IMR-90 (cell line): ENCODE data around the gene ZFAND4. TPM values are rescaled to one million over a fixed set of nuclear protein-coding genes. Genes with fewer than 3 reads are reported as not detected.

Experiments used
- ATAC-seq: fragments of 200-7000 bp; cut with Tn5 transposase; 2 replicates; pipeline ENCODE4 v1.9.1; 2020; ENCODE audit warnings: low read depth, mild to moderate bottlenecking, moderate library complexity
- BruUV-seq: library from RNA; stranded (reverse); fragments of 400-500 nt; replicated peaks from 2 replicates; lab custom pipeline; 2021; lab: Mats Ljungman, UMichigan
- CTCF ChIA-PET: fragments of 300-600 bp; formaldehyde crosslinking; extraction: SDS; loops from one replicate; lab custom pipeline; 2021; ENCODE audit warnings: antibody characterized with exemption; lab: Yijun Ruan, JAX
- POLR2A ChIA-PET: fragments of 300-600 bp; sonication (Branson Sonifier 250); formaldehyde crosslinking; loops from one replicate; lab custom pipeline; 2022; ENCODE audit warnings: antibody characterized with exemption; ENCODE audit not compliant: unreplicated experiment; lab: Charles Lee
- DNase-seq: peaks from one replicate; pipeline ENCODE4 v3.0.0; 2013
- H2AFZ ChIP-seq: replicated peaks from 2 replicates; pipeline ENCODE3; 2013; ENCODE audit warnings: low read length, mild to moderate bottlenecking; ENCODE audit not compliant: poor library complexity
- H2AK5ac ChIP-seq: 2 replicates; pipeline ENCODE4 v1.6.1; 2013; ENCODE audit warnings: low read depth, low read length, inconsistent platforms
- H2AK9ac ChIP-seq: replicated peaks from 2 replicates; pipeline ENCODE3; 2013; ENCODE audit warnings: mild to moderate bottlenecking, low read depth, low read length, moderate library complexity; ENCODE audit not compliant: poor library complexity
- H2BK120ac ChIP-seq: 2 replicates; pipeline ENCODE4 v1.6.1; 2013; ENCODE audit warnings: low read depth, low read length, inconsistent platforms
- H2BK15ac ChIP-seq: 3 replicates; pipeline ENCODE4 v1.6.1; 2013; ENCODE audit warnings: low read depth, low read length, inconsistent platforms
- H2BK20ac ChIP-seq: 2 replicates; pipeline ENCODE4 v1.6.1; 2013; ENCODE audit warnings: low read depth, mild to moderate bottlenecking, inconsistent platforms, low read length, moderate library complexity
- H2BK5ac ChIP-seq: 2 replicates; pipeline ENCODE4 v1.6.1; 2013; ENCODE audit warnings: mild to moderate bottlenecking, low read depth, low read length, inconsistent platforms; ENCODE audit not compliant: poor library complexity, severe bottlenecking
- H3K14ac ChIP-seq: replicated peaks from 2 replicates; pipeline ENCODE4 v1.6.1; 2013; ENCODE audit warnings: low read depth, low read length, inconsistent platforms
- H3K18ac ChIP-seq: 2 replicates; pipeline ENCODE4 v1.6.1; 2013; ENCODE audit warnings: low read depth, low read length, control low read depth
- H3K23ac ChIP-seq: 2 replicates; pipeline ENCODE4 v1.6.1; 2013; ENCODE audit warnings: low read depth, low read length, inconsistent platforms
- H3K27ac ChIP-seq: 2 replicates; pipeline ENCODE4 v1.5.1; 2013; ENCODE audit warnings: mild to moderate bottlenecking, control low read depth, low read length; ENCODE audit not compliant: insufficient read depth
- H3K27me3 ChIP-seq: 2 replicates; pipeline ENCODE4 v1.6.1; 2013; ENCODE audit warnings: low read length; ENCODE audit not compliant: control insufficient read depth, insufficient read depth
- H3K36me3 ChIP-seq: 2 replicates; pipeline ENCODE4 v1.6.1; 2013; ENCODE audit warnings: low read length, mixed read lengths; ENCODE audit not compliant: control insufficient read depth, insufficient read depth
- H3K4ac ChIP-seq: 2 replicates; pipeline ENCODE4 v1.6.1; 2013; ENCODE audit warnings: low read depth, low read length, inconsistent platforms
- H3K4me1 ChIP-seq: 2 replicates; pipeline ENCODE4 v1.6.1; 2013; ENCODE audit warnings: low read length, mixed read lengths; ENCODE audit not compliant: control insufficient read depth, insufficient read depth
- H3K4me2 ChIP-seq: 2 replicates; pipeline ENCODE4 v1.6.1; 2013; ENCODE audit warnings: low read depth, mild to moderate bottlenecking, control low read depth, low read length, moderate library complexity
- H3K4me3 ChIP-seq: 2 replicates; pipeline ENCODE4 v1.5.1; 2013; ENCODE audit warnings: low read depth, mild to moderate bottlenecking, control low read depth, low read length, moderate library complexity; ENCODE audit not compliant: insufficient read depth
- H3K56ac ChIP-seq: 2 replicates; pipeline ENCODE4 v1.6.1; 2013; ENCODE audit warnings: low read length, inconsistent platforms; ENCODE audit not compliant: insufficient read depth; ENCODE audit errors: extremely low read depth
- H3K79me1 ChIP-seq, 2 experiments: 2 replicates each; pipeline ENCODE4 v1.6.1; 2013; ENCODE audit warnings: low read length in 2 of 2, inconsistent platforms in 1 of 2, low read depth in 1 of 2
- H3K9ac ChIP-seq: 2 replicates; pipeline ENCODE4 v1.6.1; 2013; ENCODE audit warnings: low read depth, low read length, control low read depth
- H3K9me1 ChIP-seq: 2 replicates; pipeline ENCODE4 v1.6.1; 2013; ENCODE audit warnings: low read length, inconsistent platforms; ENCODE audit not compliant: insufficient read depth
- H3K9me3 ChIP-seq: 2 replicates; pipeline ENCODE4 v1.6.1; 2013; ENCODE audit warnings: low read length; ENCODE audit not compliant: control insufficient read depth, insufficient read depth
- H4K20me1 ChIP-seq: 2 replicates; pipeline ENCODE4 v1.6.1; 2013; ENCODE audit warnings: low read length, inconsistent platforms; ENCODE audit not compliant: insufficient read depth
- H4K5ac ChIP-seq: 2 replicates; pipeline ENCODE4 v1.6.1; 2013; ENCODE audit warnings: mild to moderate bottlenecking, low read depth, low read length, control low read depth
- H4K8ac ChIP-seq, 2 experiments: 2 replicates each; pipeline ENCODE4 v1.6.1; 2013; ENCODE audit warnings: low read depth in 2 of 2, low read length in 2 of 2, control low read depth in 1 of 2, inconsistent platforms in 1 of 2
- H4K91ac ChIP-seq: 2 replicates; pipeline ENCODE4 v1.6.1; 2013; ENCODE audit warnings: low read depth, low read length, inconsistent platforms; ENCODE audit not compliant: insufficient read depth
- BHLHE40 ChIP-seq: fragments of 150-350 bp; IDR thresholded peaks from 2 replicates; pipeline ENCODE4 v1.6.1; 2016; ENCODE audit warnings: mild to moderate bottlenecking, low read depth, low read length
- CEBPB ChIP-seq: IDR thresholded peaks from 2 replicates; pipeline ENCODE4 v1.6.1; 2012; ENCODE audit warnings: low read depth, low read length, improper control_type of control experiment
- CHD1 ChIP-seq: IDR thresholded peaks from 2 replicates; pipeline ENCODE4 v1.6.1; 2012; ENCODE audit warnings: low read depth, low read length, improper control_type of control experiment
- CTCF ChIP-seq: conservative IDR thresholded peaks from 2 replicates; pipeline ENCODE4 v1.5.1; 2012; ENCODE audit warnings: mild to moderate bottlenecking, low read depth, low read length, improper control_type of control experiment
- FOS ChIP-seq: fragments of 150-350 bp; IDR thresholded peaks from 2 replicates; pipeline ENCODE4 v1.6.1; 2016; ENCODE audit warnings: low read depth, low read length
- MAFK ChIP-seq: IDR thresholded peaks from 2 replicates; pipeline ENCODE4 v1.6.1; 2012; ENCODE audit warnings: low read depth, low read length, improper control_type of control experiment
- MAZ ChIP-seq: IDR thresholded peaks from 2 replicates; pipeline ENCODE4 v1.6.1; 2012; ENCODE audit warnings: low read depth, mild to moderate bottlenecking, low read length, improper control_type of control experiment, moderate library complexity, borderline replicate concordance
- MXI1 ChIP-seq: IDR thresholded peaks from 2 replicates; pipeline ENCODE4 v1.6.1; 2012; ENCODE audit warnings: low read depth, mild to moderate bottlenecking, low read length, moderate library complexity, borderline replicate concordance
- NFE2L2 ChIP-seq: fragments of 150-350 bp; IDR thresholded peaks from 2 replicates; pipeline ENCODE4 v1.6.1; 2016; ENCODE audit warnings: low read depth, mild to moderate bottlenecking, low read length
- POLR2A ChIP-seq: IDR thresholded peaks from 2 replicates; pipeline ENCODE4 v1.6.1; 2012; ENCODE audit warnings: mild to moderate bottlenecking, low read depth, low read length
- RAD21 ChIP-seq: IDR thresholded peaks from 2 replicates; pipeline ENCODE4 v1.6.1; 2012; ENCODE audit warnings: low read length, improper control_type of control experiment
- RCOR1 ChIP-seq: IDR thresholded peaks from 2 replicates; pipeline ENCODE4 v1.6.1; 2012; ENCODE audit warnings: mild to moderate bottlenecking, low read length, improper control_type of control experiment; ENCODE audit not compliant: insufficient replicate concordance
- RFX5 ChIP-seq: IDR thresholded peaks from 2 replicates; pipeline ENCODE4 v1.8.0; 2012; ENCODE audit warnings: low read depth, mild to moderate bottlenecking, low read length, moderate library complexity
- SMC3 ChIP-seq: fragments of 150-350 bp; IDR thresholded peaks from 2 replicates; pipeline ENCODE4 v1.6.1; 2016; ENCODE audit warnings: low read depth, mild to moderate bottlenecking, antibody characterized with exemption, low read length, moderate library complexity
- USF2 ChIP-seq: fragments of 150-350 bp; IDR thresholded peaks from 2 replicates; pipeline ENCODE4 v1.6.1; 2017; ENCODE audit warnings: mild to moderate bottlenecking, antibody characterized with exemption, low read length, low read depth
- WGBS, 2 experiments: methylation state at CpG; one replicate each; pipeline versions ENCODE4 v1.1.5 to v1.1.7; 2013; ENCODE audit warnings: missing lambda C conversion rate in 2 of 2; ENCODE audit not compliant: insufficient read length in 1 of 2; ENCODE audit errors: extremely low coverage in 2 of 2; 5-methylcytosine and 5-hydroxymethylcytosine counted together
- dilution Hi-C: fragments of 300-500 bp; cut with HindIII; formaldehyde crosslinking; loops from one replicate; pipeline ENCODE4 v1.14.3; 2018; ENCODE audit warnings: low sequenced_read_pairs; ENCODE audit not compliant: unreplicated experiment
- in situ Hi-C: fragments of 300-500 bp; cut with MboI; formaldehyde crosslinking; loops from 3 replicates; pipeline ENCODE4 v1.14.3; 2019; ENCODE audit warnings: low sequenced_read_pairs, inconsistent platforms, mixed read lengths
- intact Hi-C: fragments of 100-400 bp; cut with micrococcal nuclease; formaldehyde crosslinking; loops from 2 replicates; pipeline ENCODE4 v1.10.0; 2022
- polyA plus RNA-seq, 3 experiments: library from polyadenylated mRNA; depleted of rRNA; stranded (reverse); fragments of >200 nt; gene quantifications; 2 replicates each; pipeline ENCODE4 v1.2.3, GENCODE V29; 2012; ENCODE audit warnings: low replicate concordance in 1 of 3
- total RNA-seq: library from RNA; depleted of rRNA; stranded (reverse); fragments of >200 nt; gene quantifications from 2 replicates; pipeline ENCODE4 v1.2.3, GENCODE V29; 2012
- TF ChIP-seq, protein P1 (sequence below): fragments of 150-350 bp; IDR thresholded peaks from 2 replicates; pipeline ENCODE4 v1.6.1; 2016; ENCODE audit warnings: low read depth, mild to moderate bottlenecking, low read length, moderate library complexity, borderline replicate concordance

Gene ZFAND4
- total and polyA plus RNA-seq, 2 of the 4 experiments (the other 2 are of a cell fraction), result 2.0 to 3.4 TPM

DNA sequence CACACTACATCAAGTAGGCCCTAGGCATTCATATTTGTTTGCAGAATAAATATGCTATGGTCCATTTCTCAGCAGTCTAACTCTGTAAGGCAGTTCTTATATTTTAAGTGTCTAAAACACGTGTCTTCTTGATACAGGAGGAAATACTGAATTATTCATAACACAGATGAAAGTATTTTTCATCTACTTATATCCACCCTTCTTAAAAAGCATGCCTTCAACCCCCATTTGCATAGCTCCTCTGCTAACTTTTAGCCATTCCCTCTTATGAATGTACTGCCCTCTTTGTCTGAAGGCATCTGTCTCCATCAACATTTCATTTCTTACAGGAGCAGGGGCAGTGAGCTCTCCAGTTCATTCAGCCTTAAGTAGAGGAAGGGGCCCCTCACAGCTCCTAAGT lies 57.7 kb downstream of the ZFAND4 start:
- Histone ChIP-seq H2AK9ac (no peak overlapping the region), H2AFZ (no peak overlapping the region), H3K4me1 (no peaks in the 10 kb centered on the region), H3K79me1 (no peaks in the 10 kb centered on the region), H2BK120ac (no peak overlapping the region), H3K18ac (no peak overlapping the region), H4K5ac (no peak overlapping the region), H4K8ac (no peak overlapping the region), H3K9me3 (no peaks in the 10 kb centered on the region), H4K20me1 (no peaks in the 10 kb centered on the region), H3K36me3 (0 out of 2 replicates have a peak, but pooled peaks cover 1% of the 10 kb centered on the region), H3K27me3 (no peaks in the 10 kb centered on the region), H3K56ac (no peak overlapping the region), H3K27ac (no peak overlapping the region), H3K9ac (no peak overlapping the region), H2BK15ac (no peak overlapping the region), H3K14ac (no peak overlapping the region), H2BK5ac (no peak overlapping the region), H3K9me1 (no peaks in the 10 kb centered on the region), H3K4me2 (no peak overlapping the region), H3K4ac (no peak overlapping the region), H2BK20ac (no peak overlapping the region), H4K91ac (no peak overlapping the region), H2AK5ac (no peak overlapping the region), H3K23ac (no peak overlapping the region), H3K4me3 (no peak overlapping the region)
- dilution Hi-C loops (no loop called here), intact Hi-C loops (no loop called here), in situ Hi-C loops (no loop called here)
- TF ChIP-seq NFE2L2, result no peak
- no peak for TF ChIP-seq POLR2A
- TF ChIP-seq RCOR1, result no peak
- no peak for TF ChIP-seq MAZ
- no peak for TF ChIP-seq FOS
- TF ChIP-seq CHD1, result no peak
- TF ChIP-seq RAD21, result no peak
- TF ChIP-seq MAFK, result no peak
- TF ChIP-seq MXI1, result no peak
- TF ChIP-seq CTCF, result no peak
- no peak for TF ChIP-seq SMC3
- no peak for TF ChIP-seq USF2
- no peak for TF ChIP-seq BHLHE40
- TF ChIP-seq CEBPB, result no peak
- TF ChIP-seq, protein P1, sequence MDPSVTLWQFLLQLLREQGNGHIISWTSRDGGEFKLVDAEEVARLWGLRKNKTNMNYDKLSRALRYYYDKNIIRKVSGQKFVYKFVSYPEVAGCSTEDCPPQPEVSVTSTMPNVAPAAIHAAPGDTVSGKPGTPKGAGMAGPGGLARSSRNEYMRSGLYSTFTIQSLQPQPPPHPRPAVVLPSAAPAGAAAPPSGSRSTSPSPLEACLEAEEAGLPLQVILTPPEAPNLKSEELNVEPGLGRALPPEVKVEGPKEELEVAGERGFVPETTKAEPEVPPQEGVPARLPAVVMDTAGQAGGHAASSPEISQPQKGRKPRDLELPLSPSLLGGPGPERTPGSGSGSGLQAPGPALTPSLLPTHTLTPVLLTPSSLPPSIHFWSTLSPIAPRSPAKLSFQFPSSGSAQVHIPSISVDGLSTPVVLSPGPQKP, result no peak
- TF ChIP-seq RFX5, result no peak
- POLR2A ChIA-PET, result no interaction called here
- WGBS, 2 experiments, result no CpG with 5 or more reads among the region's 1 CpG
- no peak for ATAC-seq
- CTCF ChIA-PET, result interaction anchor here (0.9 kb wide), 1 partner anchor 8 kb away, joined by 3 read pairs; no protein-coding TSS in a partner anchor
- DNase-seq, result no peak
- no TSS peak for BruUV-seq
